Tibial nerve (tissue), 4 donors: ENCODE results near the gene QRFP. TPM values are rescaled to one million over a fixed set of nuclear protein-coding genes. Genes with fewer than 3 reads are reported as not detected.

ENCODE experiments used
- DNase-seq, 2 donors: peaks; one replicate each; pipeline ENCODE4 v3.0.0-alpha.2; 2019; ENCODE audit warnings: low spot score in 2 of 2
- H3K27ac ChIP-seq, 4 donors: fragments of 200-600 bp; sonication (generic) in 3 of 4; one replicate each; pipeline ENCODE4 v1.5.1; 2017 to 2019; ENCODE audit warnings: mild to moderate bottlenecking in 1 of 4
- H3K27me3 ChIP-seq, 2 donors: fragments of 200-600 bp; sonication (generic) in 1 of 2; one replicate each; pipeline versions ENCODE4 v1.5.1 to v1.6.0; 2017 to 2019
- H3K36me3 ChIP-seq, 3 donors: fragments of 200-600 bp; sonication (generic); one replicate each; pipeline ENCODE4 v1.5.1; 2018 to 2019
- H3K4me1 ChIP-seq, 4 donors: fragments of 200-600 bp; sonication (generic) in 3 of 4; one replicate each; pipeline ENCODE4 v1.5.1; 2017 to 2019
- H3K4me3 ChIP-seq, 4 donors: fragments of 200-600 bp; sonication (generic) in 3 of 4; one replicate each; pipeline ENCODE4 v1.5.1; 2017 to 2019; ENCODE audit warnings: mild to moderate bottlenecking in 1 of 4, moderate library complexity in 1 of 4
- H3K9me3 ChIP-seq, 4 donors: fragments of 200-600 bp; sonication (generic) in 3 of 4; one replicate each; pipeline ENCODE4 v1.5.1; 2017 to 2019
- EP300 ChIP-seq, 2 donors: sonication (generic); formaldehyde crosslinking; IDR thresholded peaks; one replicate each; pipeline ENCODE4 v1.6.1; 2017; ENCODE audit warnings: antibody characterized with exemption in 2 of 2, mild to moderate bottlenecking in 1 of 2
- POLR2A ChIP-seq, 2 donors: fragments of 450-650 bp; IDR thresholded peaks; one replicate each; pipeline ENCODE4 v1.6.1; 2017; ENCODE audit warnings: antibody characterized with exemption in 2 of 2, mild to moderate bottlenecking in 2 of 2, moderate library complexity in 2 of 2
- WGBS, 2 donors: methylation state at CpG; one replicate each; pipeline ENCODE4 v1.1.5; 2018; 5-methylcytosine and 5-hydroxymethylcytosine counted together
- total RNA-seq, 4 donors: library from RNA; depleted of rRNA; stranded (reverse); fragments of >200 nt; gene quantifications; one replicate each; pipeline ENCODE4 v1.1.0, GENCODE V29; 2016
- TF ChIP-seq, protein P1 (sequence below), 5 experiments: fragments of 200-600 bp in 3 of 5; fragments of 450-650 bp in 2 of 5; sonication (generic) in 3 of 5; IDR thresholded peaks; one replicate each; pipeline ENCODE4 v1.5.1; 2016 to 2019; ENCODE audit warnings: antibody characterized with exemption in 5 of 5, mild to moderate bottlenecking in 3 of 5, moderate library complexity in 2 of 5

QRFP gene
- total RNA-seq, 4 donors from 2014 or later = not detected

- Histone ChIP-seq H3K4me3 (no peak overlapping the region), H3K27me3 (peaks cover 0 to 67% of the 10 kb centered on the region in 2 donors), H3K27ac (no peak overlapping the region), H3K9me3 (no peaks in the 10 kb centered on the region), H3K36me3 (no peaks in the 10 kb centered on the region), H3K4me1 (no peaks in the 10 kb centered on the region)
- DNase-seq = no peak
- TF ChIP-seq POLR2A (IDR thresholded peaks at IDR 0.05) (no peak), EP300 (IDR thresholded peaks at IDR 0.05) (no peak)
- TF ChIP-seq, protein P1, sequence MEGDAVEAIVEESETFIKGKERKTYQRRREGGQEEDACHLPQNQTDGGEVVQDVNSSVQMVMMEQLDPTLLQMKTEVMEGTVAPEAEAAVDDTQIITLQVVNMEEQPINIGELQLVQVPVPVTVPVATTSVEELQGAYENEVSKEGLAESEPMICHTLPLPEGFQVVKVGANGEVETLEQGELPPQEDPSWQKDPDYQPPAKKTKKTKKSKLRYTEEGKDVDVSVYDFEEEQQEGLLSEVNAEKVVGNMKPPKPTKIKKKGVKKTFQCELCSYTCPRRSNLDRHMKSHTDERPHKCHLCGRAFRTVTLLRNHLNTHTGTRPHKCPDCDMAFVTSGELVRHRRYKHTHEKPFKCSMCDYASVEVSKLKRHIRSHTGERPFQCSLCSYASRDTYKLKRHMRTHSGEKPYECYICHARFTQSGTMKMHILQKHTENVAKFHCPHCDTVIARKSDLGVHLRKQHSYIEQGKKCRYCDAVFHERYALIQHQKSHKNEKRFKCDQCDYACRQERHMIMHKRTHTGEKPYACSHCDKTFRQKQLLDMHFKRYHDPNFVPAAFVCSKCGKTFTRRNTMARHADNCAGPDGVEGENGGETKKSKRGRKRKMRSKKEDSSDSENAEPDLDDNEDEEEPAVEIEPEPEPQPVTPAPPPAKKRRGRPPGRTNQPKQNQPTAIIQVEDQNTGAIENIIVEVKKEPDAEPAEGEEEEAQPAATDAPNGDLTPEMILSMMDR (IDR thresholded peaks at IDR 0.05) = no peak
- WGBS, 2 donors = 74 to 77% methylated on average over 17 to 19 of the region's 19 CpGs
Measured at GRCh38 chr9:130925050-130925678, 28.6 kb upstream of the QRFP start.

GRCh38 chr9:130924448-130924788, 27.8 kb upstream of the QRFP start:
- WGBS, 2 donors = 64 to 74% methylated on average over 8 to 10 of the region's 10 CpGs

GRCh38 chr9:130923611-130924447, 27.2 kb upstream of the QRFP start:
- Histone ChIP-seq H3K4me3 (no peak overlapping the region), H3K4me1 (no peaks in the 10 kb centered on the region), H3K36me3 (no peaks in the 10 kb centered on the region), H3K27me3 (peaks cover 0 to 70% of the 10 kb centered on the region in 2 donors), H3K27ac (no peak overlapping the region), H3K9me3 (no peaks in the 10 kb centered on the region)
- WGBS, 2 donors = 84 to 86% methylated on average over 28 to 32 of the region's 42 CpGs
- no peak for DNase-seq
- TF ChIP-seq, protein P1 (IDR thresholded peaks at IDR 0.05) = no peak
- TF ChIP-seq POLR2A (IDR thresholded peaks at IDR 0.05) (no peak), EP300 (IDR thresholded peaks at IDR 0.05) (no peak)

More at GRCh38 chr9:130924448-130924788, 27.8 kb upstream of the QRFP start:
- Histone ChIP-seq H3K9me3 (no peaks in the 10 kb centered on the region), H3K4me3 (no peak overlapping the region), H3K36me3 (no peaks in the 10 kb centered on the region), H3K27me3 (peaks cover 0 to 68% of the 10 kb centered on the region in 2 donors), H3K27ac (no peak overlapping the region), H3K4me1 (no peaks in the 10 kb centered on the region)
- TF ChIP-seq POLR2A (IDR thresholded peaks at IDR 0.05) = no peak
- TF ChIP-seq, protein P1 (IDR thresholded peaks at IDR 0.05) = no peak
- no peak for TF ChIP-seq EP300 (IDR thresholded peaks at IDR 0.05)
- no peak for DNase-seq

- Histone ChIP-seq H3K27me3 (peaks cover 0 to 77% of the 10 kb centered on the region in 2 donors), H3K9me3 (no peaks in the 10 kb centered on the region), H3K27ac (no peak overlapping the region), H3K4me1 (no peaks in the 10 kb centered on the region), H3K4me3 (no peak overlapping the region), H3K36me3 (no peaks in the 10 kb centered on the region)
- WGBS, 2 donors = 70 to 72% methylated on average over 15 to 16 of the region's 16 CpGs
- no peak for DNase-seq
- TF ChIP-seq, protein P1 (IDR thresholded peaks at IDR 0.05) = no peak
- TF ChIP-seq EP300 (IDR thresholded peaks at IDR 0.05) (no peak), POLR2A (IDR thresholded peaks at IDR 0.05) (no peak)
Measured at GRCh38 chr9:130922893-130923610, 26.4 kb upstream of the QRFP start.
